Measurements from ENCODE around the gene CTTNBP2NL.

DNA sequence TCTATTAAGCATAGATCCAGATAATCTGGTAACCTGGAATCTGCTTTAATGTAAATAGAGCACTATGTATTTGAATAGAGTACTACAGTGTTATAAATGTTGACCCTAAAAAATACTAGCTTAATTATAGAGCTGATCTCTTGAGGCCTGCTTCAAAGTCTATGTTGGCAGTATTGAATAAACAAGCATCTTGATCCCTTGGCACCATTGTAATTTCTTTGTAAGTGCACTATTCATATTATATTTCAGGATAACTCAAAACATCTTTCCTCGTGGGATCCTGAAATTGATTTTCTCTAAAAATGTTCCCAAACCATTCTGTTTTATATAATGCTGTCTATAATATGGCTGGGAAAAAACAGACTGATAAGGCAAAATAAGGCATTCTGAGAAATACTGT, 10.8 kb downstream of the CTTNBP2NL start:
- TF ChIP-seq EP300 (IDR thresholded peaks at IDR 0.05): no peak
- TF ChIP-seq, protein P1, sequence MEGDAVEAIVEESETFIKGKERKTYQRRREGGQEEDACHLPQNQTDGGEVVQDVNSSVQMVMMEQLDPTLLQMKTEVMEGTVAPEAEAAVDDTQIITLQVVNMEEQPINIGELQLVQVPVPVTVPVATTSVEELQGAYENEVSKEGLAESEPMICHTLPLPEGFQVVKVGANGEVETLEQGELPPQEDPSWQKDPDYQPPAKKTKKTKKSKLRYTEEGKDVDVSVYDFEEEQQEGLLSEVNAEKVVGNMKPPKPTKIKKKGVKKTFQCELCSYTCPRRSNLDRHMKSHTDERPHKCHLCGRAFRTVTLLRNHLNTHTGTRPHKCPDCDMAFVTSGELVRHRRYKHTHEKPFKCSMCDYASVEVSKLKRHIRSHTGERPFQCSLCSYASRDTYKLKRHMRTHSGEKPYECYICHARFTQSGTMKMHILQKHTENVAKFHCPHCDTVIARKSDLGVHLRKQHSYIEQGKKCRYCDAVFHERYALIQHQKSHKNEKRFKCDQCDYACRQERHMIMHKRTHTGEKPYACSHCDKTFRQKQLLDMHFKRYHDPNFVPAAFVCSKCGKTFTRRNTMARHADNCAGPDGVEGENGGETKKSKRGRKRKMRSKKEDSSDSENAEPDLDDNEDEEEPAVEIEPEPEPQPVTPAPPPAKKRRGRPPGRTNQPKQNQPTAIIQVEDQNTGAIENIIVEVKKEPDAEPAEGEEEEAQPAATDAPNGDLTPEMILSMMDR (IDR thresholded peaks at IDR 0.05): no peak

All from suprapubic skin (tissue), 3 donors.